Measurements from ENCODE around the gene SYNJ2BP. TPM values are rescaled to one million over a fixed set of nuclear protein-coding genes. Genes with fewer than 3 reads are reported as not detected.
"Not testable (repeated sequence)": the region's sequence is repeated elsewhere in the genome, so short reads cannot be mapped to it uniquely, and the experiment has no call there.

The SYNJ2BP gene, protein sequence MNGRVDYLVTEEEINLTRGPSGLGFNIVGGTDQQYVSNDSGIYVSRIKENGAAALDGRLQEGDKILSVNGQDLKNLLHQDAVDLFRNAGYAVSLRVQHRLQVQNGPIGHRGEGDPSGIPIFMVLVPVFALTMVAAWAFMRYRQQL
- 16.1 and 31.3 TPM in 2 replicates for total RNA-seq

GRCh38 chr14:70416725-70417349, at the start of gene SYNJ2BP:
SYNJ2BP (minus strand) TSS chr14:70417090; CDS start chr14:70416963, 127 bp downstream.
- DNase-seq (ENCODE audit: low read depth): peak; percentile 71

DNA sequence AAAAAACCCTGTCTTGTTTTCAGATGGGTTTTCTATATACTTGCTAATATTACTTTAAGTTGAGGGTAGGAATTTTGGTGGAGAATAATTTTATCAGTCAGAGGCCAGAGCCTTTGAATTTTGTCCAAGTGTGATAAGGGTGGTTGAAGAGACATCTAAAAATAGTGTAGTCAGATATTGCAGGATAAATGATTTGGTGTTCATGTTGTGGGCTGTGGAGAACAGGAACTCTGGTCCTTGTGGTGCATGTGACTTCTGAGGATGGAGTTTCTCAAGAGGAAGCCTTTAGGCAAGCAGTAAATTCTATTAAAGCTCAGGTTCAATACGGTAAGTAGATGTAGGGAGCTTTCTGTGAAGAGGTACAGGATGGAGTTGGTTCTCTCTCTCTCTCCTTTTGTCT, 37.8 kb upstream of the SYNJ2BP start:
- DNase-seq (ENCODE audit: low read depth): no peak

DNA sequence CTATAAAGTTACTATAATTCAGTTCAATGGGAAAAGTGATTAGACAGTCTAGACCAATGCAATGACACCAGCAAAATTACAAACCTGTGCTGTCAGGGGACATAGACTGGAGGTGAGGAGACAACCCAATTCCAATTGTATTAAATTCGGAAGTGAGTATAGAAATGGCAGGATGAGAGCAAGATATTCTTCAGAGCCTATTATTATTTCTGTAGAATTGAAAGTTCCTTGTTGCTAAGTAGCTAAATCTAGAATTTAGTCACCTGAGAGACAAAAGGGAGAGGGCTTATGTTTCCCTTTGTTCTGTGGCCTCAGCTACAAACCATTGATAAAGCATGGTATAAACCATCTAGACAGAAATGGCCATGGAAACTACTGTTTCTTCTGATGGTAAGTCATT, 35.0 kb upstream of the SYNJ2BP start, which contains the start of gene ADAM21:
Gene ADAM21 (plus strand): TSS at position 301 of the 400 bp plus-strand sequence. CDS start 5,326 bp downstream, outside the sequence.
- no peak for DNase-seq (ENCODE audit: low read depth)

GRCh38 chr14:70448633-70449340, 31.9 kb upstream of the SYNJ2BP start:
- peak; percentile 66 for DNase-seq (ENCODE audit: low read depth)

GRCh38 chr14:70442750-70443149, 25.9 kb upstream of the SYNJ2BP start:
- no peak for DNase-seq (ENCODE audit: low read depth)

DNA sequence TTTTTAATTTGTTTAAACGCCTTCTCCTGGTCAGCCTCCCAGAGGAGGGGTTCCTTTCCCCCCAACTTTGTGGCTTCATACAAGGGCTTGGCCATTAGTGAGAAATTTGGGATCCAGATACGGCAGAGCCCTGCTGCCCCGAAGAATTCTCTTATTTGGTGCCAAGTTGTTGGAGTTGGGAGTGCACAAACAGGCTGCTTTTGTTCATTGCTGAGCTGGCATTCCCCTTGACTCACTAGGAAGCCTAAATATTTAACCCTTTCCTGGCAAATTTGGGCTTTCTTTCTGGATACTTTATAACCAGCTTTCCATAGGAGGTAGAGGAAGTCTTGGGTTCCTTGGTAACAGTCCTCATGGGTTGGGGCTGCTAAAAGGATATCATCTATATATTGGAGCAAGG, 24.8 kb upstream of the SYNJ2BP start:
- DNase-seq (ENCODE audit: low read depth): no peak

GRCh38 chr14:70436867-70437266, 20.0 kb upstream of the SYNJ2BP start:
- DNase-seq (ENCODE audit: low read depth): no peak

DNA sequence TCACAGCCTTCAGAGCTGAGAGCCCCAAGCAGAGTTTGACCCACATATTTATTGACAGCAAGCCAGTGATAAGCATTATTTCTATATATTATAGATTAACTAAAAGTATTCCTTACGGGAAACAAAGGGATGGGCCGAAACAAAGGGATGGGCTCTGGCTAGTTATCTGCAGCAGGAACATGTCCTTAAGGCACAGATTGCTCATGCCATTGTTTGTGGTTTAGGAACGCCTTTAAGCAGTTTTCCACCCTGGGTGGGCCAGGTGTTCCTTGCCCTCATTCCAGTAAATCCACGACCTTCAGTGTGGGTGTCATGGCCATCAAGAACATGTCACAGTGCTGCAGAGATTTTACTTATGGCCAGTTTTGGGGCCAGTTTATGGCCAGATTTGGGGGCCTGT, 9.7 kb upstream of the SYNJ2BP start:
- DNase-seq (ENCODE audit: low read depth): not testable (repeated sequence)

DNA sequence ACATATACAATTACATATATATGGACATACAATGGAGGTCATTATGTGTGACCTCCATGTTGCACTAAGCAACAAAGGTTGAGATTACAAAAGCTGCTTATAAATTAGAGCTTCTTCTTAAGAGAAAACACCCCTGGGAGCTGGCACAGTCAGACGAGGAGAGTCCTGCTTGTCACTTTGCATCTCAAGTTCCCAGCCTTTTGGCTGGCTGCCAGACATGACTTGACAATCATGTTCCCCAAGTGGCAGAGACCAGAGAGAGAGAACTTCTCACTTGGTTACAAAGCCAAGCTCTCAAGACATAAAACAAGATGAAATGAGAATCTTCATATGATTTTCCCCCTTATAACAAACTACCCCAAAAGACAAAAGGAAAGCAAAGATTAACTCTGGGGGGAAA, 8.5 kb upstream of the SYNJ2BP start:
- DNase-seq (ENCODE audit: low read depth): no peak

DNA sequence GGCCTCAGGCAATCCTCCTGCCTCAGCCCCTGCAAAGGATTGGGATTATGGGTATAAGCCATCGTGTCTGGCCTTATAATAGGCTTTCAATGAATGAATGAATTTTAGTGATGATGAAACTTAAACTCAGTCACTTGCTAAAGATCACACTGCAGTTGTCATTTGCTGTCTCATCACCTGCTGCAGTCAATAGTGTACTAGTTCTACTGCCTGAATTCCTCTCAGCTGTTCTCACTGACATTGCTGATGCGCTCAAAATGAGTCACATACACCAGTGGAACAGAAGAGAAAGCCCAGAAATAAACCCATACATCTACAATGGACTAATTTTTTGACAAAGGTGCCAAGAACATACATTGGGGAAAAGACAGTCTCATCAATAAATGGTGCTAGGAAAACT, 5.6 kb upstream of the SYNJ2BP start:
- no peak for DNase-seq (ENCODE audit: low read depth)

DNA sequence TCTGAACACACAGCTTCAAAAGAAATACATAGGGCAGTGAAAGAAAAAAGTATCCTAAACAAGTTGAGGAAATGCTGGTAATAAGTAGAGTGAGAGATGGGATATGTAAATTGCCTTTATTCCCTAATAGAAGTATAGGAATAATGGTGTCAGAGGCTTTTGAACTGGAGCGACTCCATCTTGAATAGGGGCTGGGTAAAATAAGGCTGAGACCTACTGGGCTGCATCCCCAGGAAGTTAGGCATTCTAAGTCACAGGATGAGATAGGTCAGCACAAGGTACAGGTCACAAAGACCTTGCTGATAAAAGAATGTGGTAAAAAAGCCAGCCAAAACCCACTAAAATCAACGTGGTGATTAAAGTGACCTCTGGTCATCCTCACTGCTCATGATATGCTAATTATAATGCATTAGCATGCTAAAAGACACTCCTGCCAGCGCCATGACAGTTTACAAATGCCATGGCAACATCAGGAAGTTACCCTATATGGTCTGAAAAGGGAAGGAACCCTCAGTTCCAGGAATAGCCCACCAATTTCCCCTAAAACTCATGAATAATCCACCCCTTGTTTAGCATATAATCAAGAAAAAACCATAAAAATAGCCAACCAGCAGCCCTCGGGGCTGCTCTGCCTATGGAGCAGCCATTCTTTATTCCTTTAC, 2.5 kb upstream of the SYNJ2BP start:
- DNase-seq (ENCODE audit: low read depth): not testable (repeated sequence)

DNA sequence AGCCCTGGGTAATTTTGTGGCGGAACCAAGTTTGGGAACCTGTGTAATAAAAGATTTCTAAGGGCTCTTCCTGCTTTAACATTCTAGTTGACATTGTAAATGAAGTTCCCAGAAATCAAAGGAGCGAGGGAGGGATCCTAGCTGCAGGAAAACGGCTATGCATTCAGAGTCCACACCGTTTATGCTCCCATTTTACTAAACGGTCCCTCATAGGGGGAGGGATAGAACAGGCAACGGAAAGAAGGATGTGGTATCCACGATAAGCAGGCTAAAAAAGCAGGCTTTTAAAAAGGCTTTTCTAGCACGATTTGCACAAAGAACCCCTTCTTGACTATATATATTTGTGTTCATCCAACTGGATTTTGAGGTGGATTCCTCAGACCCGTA, 559 bp downstream of the SYNJ2BP start:
- no peak for DNase-seq (ENCODE audit: low read depth)

GRCh38 chr14:70415788-70416187, 1.1 kb downstream of the SYNJ2BP start:
- no peak for DNase-seq (ENCODE audit: low read depth)

DNA sequence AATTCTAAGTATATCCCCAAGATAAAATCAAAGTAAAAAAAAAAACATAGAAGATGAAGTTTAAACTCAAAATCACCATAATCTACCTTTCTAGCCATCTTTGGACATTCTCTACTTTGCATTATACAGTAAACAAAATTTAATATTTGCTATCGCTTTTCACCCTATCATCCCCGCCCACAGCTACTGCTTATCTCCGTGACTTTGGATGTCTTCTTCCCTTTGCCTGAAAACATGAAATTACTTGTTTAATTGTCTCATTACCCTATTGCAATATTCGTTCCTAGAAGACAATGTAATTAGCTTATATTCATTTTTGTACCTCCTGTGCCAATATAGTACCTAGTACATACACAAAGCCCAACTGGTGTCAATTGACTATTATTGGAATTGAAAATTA, 9.3 kb downstream of the SYNJ2BP start:
- DNase-seq (ENCODE audit: low read depth): no peak

GRCh38 chr14:70406216-70406615, 10.7 kb downstream of the SYNJ2BP start:
- not testable (repeated sequence) for DNase-seq (ENCODE audit: low read depth)

DNA sequence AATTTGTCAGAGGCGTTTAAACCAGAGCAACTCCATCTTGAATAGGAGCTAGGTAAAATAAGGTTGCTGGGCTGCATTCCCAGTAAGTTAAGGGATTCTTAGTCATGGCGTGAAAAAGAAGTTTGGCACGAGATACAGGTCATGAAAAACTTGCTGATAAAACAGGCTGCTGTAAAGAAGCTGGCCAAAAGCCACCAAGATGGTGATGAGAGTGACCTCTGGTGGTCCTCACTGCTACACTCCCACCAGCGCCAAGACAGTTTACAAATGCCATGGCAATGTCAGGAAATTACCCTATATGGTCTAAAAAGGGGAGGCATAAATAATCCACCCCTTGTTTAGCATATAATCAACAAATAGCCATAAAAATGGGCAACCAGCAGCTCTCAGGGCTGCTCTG, 13.6 kb downstream of the SYNJ2BP start:
- DNase-seq (ENCODE audit: low read depth): peak; percentile 15

DNA sequence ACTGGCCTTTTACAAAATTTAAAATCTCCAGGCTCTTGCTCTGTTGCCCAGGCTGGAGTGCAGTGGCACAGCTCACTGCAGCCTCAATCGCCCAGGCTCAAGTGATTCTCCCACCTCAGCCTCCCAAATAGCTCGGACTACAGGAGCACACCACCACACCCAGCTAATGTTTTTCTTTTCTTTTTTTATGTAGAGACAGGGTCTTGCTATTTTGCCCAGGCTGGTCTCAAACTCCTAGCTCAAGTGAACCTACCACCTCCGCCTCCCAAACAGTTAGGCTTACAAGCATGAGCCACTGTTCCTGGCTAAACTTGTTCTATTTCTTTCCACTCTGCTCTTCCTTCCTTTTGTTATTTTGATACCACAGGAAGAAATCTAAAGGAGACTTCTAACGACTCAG, 15.2 kb downstream of the SYNJ2BP start:
- no peak for DNase-seq (ENCODE audit: low read depth)

- DNase-seq (ENCODE audit: low read depth): no peak
Measured at GRCh38 chr14:70398706-70399431, 18.0 kb downstream of the SYNJ2BP start.

DNA sequence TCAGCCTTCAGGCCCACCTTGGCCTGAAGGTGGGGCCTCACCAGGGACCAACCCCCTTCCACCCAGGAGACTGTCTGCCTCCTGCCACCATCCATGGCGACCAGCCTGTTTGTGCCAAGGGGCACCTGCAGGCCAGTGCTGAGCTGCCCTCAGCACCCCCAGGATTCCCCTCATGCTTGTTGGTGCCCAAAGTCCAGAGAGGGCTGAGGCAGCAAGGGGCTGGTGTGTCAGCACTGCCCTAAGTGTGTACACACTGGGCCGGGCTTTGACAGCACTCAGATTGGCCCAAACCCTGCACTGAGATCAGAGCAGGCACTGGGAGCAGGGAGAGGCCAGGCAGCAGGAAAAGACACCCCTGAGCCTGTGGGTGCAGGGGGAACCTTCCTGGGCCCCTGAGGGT, 18.6 kb downstream of the SYNJ2BP start:
- no peak for DNase-seq (ENCODE audit: low read depth)

GRCh38 chr14:70397746-70398145, 19.1 kb downstream of the SYNJ2BP start:
- DNase-seq (ENCODE audit: low read depth): no peak

- no peak for DNase-seq (ENCODE audit: low read depth)
Measured at GRCh38 chr14:70394674-70395306, 22.1 kb downstream of the SYNJ2BP start.

Data from renal cortical epithelial cell (primary cell).